Suppressor macrophage (primary cell): ENCODE measurements around the gene USP36.
"Not testable (repeated sequence)": the region's sequence is repeated elsewhere in the genome, so short reads cannot be mapped to it uniquely, and the experiment has no call there.

Experiments
- DNase-seq, 4 experiments: peaks; one replicate each; pipeline ENCODE4 v3.0.0-alpha.2; 2020 to 2022

USP36 gene

DNA sequence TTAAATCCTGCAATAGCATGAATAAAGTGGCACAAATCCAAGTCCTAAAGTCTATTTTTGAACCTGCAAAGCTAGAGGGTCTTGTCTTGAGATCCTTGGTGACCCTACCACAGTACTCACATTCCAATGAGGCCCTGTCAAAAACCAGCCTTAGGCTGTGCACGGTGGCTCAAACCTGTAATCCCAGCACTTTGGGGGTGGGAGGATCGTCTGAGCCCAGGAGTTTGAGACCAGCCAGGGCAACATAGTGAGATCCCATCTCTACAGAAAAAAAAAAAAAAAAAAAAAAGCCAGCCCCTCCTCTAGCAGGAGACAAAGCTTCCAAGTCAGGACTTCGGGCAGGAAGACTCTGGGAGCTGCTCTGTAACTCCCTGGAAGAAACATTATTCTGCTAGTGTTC lies 74.8 kb downstream of the USP36 start:
- DNase-seq = no peak

DNA sequence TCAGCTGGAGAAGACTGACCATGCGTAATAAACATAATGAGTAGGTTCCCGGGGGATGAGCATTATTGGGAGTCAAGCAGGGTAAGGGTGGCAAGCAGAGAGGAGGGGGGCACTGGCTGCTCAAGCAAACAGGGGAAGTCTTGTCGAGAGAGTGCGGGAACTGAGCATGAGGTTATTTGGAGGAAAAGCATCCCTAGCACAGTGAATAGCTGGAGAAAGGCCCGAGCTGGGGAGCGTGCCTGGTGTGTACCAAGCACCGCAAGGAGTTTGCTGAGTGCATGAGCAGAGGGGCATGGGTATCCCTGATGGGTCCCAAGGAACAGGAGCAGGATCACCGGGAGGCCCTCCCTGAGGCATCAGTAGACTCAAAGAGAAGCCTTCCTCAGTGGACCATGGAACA lies 75.7 kb downstream of the USP36 start:
- DNase-seq = no peak

DNA sequence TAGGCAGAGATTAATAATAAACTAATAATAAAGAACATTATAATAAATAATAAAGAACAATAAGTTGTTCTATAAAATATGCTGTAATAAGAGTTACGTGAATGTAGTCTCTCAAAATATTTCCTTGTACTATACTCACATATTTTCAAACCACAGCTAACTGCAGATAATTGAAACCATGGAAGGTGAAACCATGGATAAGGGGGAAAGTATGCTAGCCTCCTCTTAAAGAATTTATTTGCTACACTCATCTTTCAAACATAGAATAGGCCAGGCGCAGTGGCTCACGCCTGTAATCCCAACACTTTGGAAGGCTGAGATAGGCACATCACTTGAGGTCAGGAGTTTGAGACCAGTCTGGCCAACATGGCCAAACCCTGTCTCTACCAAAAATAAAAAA lies 77.1 kb downstream of the USP36 start:
- DNase-seq = no peak

GRCh38 chr17:78761789-78762406 lies 78.7 kb downstream of the USP36 start:
- peak in 2 of 4 experiments; percentile 40 to 45 for DNase-seq

- DNase-seq = peak in 1 of 4 experiments; percentile 28
Observed at GRCh38 chr17:78759969-78760352, 80.7 kb downstream of the USP36 start.

GRCh38 chr17:78759203-78759968 lies 81.2 kb downstream of the USP36 start:
- DNase-seq = peak; percentile 49 to 72 (median 64)

- no peak for DNase-seq
Observed at GRCh38 chr17:78753316-78754250, 87.0 kb downstream of the USP36 start.

GRCh38 chr17:78751447-78752161 lies 89.0 kb downstream of the USP36 start:
- DNase-seq = peak; percentile 28 to 64 (median 52)

- not testable (repeated sequence) for DNase-seq
Observed at GRCh38 chr17:78751000-78751399, 89.6 kb downstream of the USP36 start.

GRCh38 chr17:78748730-78749317 lies 91.8 kb downstream of the USP36 start:
- peak; percentile 89 to 95 (median 93) for DNase-seq

GRCh38 chr17:78748048-78748729 lies 92.4 kb downstream of the USP36 start:
- peak; percentile 71 to 84 (median 78) for DNase-seq

- DNase-seq = peak in 2 of 4 experiments; percentile 35 to 47
Observed at GRCh38 chr17:78747488-78747887, 93.1 kb downstream of the USP36 start.

- DNase-seq = no peak
Observed at GRCh38 chr17:78746949-78747269, 93.7 kb downstream of the USP36 start.

- peak in 3 of 4 experiments; percentile 42 to 61 (median 58) for DNase-seq
Observed at GRCh38 chr17:78746263-78746948, 94.2 kb downstream of the USP36 start.
